GM18505 (cell line): Measurements from ENCODE around the gene PLIN3.
"Not testable (repeated sequence)": the region's sequence is repeated elsewhere in the genome, so short reads cannot be mapped to it uniquely, and the experiment has no call there.

Source experiments
- ATAC-seq: cut with Tn5 transposase; IDR thresholded peaks from one replicate; pipeline ENCODE4 v1.9.1; 2021; ENCODE audit not compliant: unreplicated experiment
- POLR2A ChIP-seq: IDR thresholded peaks from 4 replicates; pipeline ENCODE4 v1.6.1; 2011; ENCODE audit warnings: borderline replicate concordance; ENCODE audit not compliant: insufficient read depth, insufficient read length; ENCODE audit errors: extremely low read depth

PLIN3 gene

GRCh38 chr19:4871711-4872110 lies 4.2 kb upstream of the PLIN3 start:
- no peak for ATAC-seq
- TF ChIP-seq POLR2A, result no peak

GRCh38 chr19:4870025-4870700 lies 2.7 kb upstream of the PLIN3 start:
- no peak for ATAC-seq
- TF ChIP-seq POLR2A, result no peak

- TF ChIP-seq POLR2A, result no peak
- ATAC-seq, result no peak
Observed at GRCh38 chr19:4868286-4868834, 893 bp upstream of the PLIN3 start.

DNA sequence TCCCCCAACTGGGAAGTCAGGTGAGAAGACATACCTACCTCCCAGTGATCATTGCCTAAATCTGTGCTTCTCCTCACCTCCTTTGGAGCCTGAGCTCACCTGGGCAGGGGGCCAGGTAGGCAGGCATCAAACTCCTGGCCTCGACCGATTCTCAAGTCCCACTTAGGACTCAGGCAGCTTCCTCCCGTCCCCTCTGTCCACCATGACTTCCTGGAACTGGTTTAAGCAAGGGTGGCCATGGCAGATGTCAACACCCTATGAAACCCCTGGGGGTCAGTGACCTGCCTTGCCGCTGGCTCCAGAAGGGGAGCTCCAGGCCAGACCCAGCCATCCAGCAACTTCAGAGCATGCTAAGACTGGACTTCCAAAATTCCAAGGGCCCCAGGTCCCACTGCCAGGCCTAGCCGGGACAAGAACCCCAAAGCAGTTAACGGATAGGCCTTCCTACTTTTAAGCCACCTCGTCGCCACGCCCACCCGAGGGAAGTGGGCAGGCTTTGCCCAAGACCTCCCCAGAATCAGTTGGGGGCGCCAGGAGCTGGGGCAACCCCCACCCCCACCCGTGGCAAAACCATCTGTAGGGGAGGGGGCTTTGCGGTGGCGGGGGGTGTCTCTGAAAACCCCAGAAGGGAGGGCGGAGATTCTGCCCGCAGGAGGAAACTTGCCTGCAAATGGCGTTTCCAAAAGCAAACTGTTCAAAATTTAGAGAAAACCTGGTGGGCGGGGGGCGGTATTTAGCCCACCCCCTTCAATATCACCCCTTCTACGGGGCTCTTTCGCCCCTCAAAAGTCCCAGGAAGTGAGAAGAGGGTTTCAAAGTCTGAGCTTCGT lies 657 bp downstream of the PLIN3 start:
- no peak for TF ChIP-seq POLR2A
- no peak for ATAC-seq

GRCh38 chr19:4861147-4861546 lies 6.3 kb downstream of the PLIN3 start:
- ATAC-seq, result no peak
- TF ChIP-seq POLR2A, result no peak

- TF ChIP-seq POLR2A, result no peak
- ATAC-seq, result no peak
Observed at GRCh38 chr19:4859697-4860096, 7.8 kb downstream of the PLIN3 start.

DNA sequence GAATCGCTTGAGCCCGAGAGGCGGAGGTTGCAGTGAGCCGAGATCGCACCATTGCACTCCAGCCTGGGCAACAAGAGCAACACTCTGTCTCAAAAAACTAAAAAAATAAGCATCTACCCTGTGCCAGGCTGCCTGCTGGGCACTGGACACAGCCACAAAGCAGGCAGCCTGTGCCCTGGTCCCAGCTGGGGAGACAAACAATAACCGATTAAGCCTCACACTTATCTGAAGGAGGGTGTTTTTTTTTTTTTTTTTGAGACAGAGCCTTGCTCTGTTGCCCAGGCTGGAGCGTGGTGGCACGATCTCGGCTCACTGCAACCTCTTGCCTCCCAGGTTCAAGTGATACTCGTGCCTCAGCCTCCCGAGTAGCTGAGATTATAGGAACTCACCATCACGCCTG lies 11.0 kb downstream of the PLIN3 start:
- not testable (repeated sequence) for ATAC-seq

DNA sequence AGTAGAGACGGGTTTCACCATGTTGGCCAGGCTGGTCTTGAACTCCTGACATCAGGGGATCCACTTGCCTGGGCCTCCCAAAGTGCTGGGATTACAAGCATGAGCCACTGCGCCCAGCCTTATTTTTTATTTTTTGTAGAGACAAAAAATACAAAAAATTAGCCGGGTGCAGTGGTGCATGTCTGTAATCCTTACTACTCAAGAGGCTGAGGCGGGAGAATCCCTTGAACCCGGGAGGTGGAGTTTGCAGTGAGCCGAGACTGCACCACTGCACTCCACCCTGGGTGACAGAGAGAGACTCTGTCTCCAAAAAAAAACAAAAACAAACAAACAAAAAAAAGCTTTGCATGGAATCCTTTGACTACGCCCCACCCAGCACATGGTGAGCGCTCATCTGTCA lies 14.0 kb downstream of the PLIN3 start:
- not testable (repeated sequence) for ATAC-seq

- TF ChIP-seq POLR2A, result no peak
- ATAC-seq, result no peak
Observed at GRCh38 chr19:4852484-4852883, 15.0 kb downstream of the PLIN3 start.

- no peak for ATAC-seq
- no peak for TF ChIP-seq POLR2A
Observed at GRCh38 chr19:4851551-4852290, 15.7 kb downstream of the PLIN3 start.

GRCh38 chr19:4849019-4849418 lies 18.4 kb downstream of the PLIN3 start:
- TF ChIP-seq POLR2A, result no peak
- ATAC-seq, result no peak

DNA sequence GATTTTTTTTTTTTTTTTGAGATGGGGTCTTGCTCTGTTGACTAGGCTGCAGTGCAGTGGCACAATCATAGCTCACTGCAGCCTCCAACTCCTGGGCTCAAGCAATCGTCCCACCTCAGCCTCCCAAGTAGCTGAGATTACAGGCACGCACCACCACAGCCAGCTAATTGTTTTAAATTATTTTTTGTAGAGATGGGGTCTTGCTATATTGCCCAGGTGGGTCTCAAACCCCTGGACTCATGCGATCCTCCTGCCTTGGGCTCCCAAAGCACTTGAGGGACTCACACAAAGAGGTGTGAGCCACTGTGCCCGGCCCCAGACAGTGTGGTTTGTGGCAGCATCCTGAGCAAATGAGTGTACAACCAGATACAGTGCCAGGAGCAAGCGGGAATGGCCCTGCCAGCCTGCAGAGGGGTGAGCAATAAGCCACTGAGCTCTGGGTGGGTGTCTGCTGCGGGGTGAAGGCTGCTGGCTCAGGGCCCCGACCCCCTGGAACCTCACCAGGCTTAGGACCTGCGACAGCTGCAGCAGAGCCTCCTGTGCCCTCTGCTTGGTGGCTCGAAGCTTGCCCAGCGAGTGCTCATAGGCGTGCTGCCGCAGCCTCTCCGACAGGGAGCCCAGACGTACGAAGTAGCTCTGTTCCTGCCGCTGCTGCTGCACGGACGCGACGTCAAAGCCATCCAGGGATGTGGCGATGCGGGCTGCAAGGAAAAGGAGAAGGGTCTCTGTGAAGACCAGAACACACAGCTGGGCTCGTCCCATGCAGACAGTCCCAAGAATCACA lies 20.1 kb downstream of the PLIN3 start:
- no peak for TF ChIP-seq POLR2A
- no peak for ATAC-seq

DNA sequence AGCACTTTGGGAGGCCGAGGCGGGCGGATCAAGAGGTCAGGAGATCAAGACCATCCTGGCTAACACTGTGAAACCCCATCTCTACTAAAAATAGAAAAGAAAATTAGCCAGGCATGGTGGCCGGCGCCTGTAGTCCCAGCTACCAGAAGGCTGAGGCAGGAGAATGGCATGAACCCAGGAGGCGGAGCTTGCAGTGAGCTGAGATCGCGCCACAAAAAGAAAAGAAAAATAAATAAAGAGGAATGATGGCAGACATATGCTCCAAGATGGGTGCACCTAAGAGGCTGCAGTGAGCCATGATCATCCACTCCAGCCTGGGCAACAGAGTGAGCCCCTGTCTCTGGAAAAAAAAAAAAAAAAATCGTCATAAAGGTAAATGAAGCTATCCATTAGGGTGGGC lies 21.5 kb downstream of the PLIN3 start:
- not testable (repeated sequence) for ATAC-seq
